GM12892 (cell line): ENCODE results near the gene NDOR1.

ENCODE experiments used
- DNase-seq: peaks from one replicate; pipeline ENCODE4 v3.0.0; 2011; ENCODE audit not compliant: insufficient read length
- FAIRE-seq: peaks from 2 replicates; lab custom pipeline; 2011; peaks lifted over from hg19 to GRCh38; lab: Jason Lieb, UNC
- POLR2A ChIP-seq: IDR thresholded peaks from 2 replicates; pipeline ENCODE4 v1.6.1; 2011; ENCODE audit warnings: low read depth, low read length, control low read depth
- POLR2AphosphoS5 ChIP-seq: IDR thresholded peaks from 2 replicates; pipeline ENCODE4 v1.6.1; 2011; ENCODE audit warnings: low read depth, low read length, control low read depth
- TAF1 ChIP-seq: IDR thresholded peaks from 2 replicates; pipeline ENCODE4 v1.6.1; 2011; ENCODE audit warnings: low read depth, mild to moderate bottlenecking, control low read depth, low read length, borderline replicate concordance

The NDOR1 gene

DNA sequence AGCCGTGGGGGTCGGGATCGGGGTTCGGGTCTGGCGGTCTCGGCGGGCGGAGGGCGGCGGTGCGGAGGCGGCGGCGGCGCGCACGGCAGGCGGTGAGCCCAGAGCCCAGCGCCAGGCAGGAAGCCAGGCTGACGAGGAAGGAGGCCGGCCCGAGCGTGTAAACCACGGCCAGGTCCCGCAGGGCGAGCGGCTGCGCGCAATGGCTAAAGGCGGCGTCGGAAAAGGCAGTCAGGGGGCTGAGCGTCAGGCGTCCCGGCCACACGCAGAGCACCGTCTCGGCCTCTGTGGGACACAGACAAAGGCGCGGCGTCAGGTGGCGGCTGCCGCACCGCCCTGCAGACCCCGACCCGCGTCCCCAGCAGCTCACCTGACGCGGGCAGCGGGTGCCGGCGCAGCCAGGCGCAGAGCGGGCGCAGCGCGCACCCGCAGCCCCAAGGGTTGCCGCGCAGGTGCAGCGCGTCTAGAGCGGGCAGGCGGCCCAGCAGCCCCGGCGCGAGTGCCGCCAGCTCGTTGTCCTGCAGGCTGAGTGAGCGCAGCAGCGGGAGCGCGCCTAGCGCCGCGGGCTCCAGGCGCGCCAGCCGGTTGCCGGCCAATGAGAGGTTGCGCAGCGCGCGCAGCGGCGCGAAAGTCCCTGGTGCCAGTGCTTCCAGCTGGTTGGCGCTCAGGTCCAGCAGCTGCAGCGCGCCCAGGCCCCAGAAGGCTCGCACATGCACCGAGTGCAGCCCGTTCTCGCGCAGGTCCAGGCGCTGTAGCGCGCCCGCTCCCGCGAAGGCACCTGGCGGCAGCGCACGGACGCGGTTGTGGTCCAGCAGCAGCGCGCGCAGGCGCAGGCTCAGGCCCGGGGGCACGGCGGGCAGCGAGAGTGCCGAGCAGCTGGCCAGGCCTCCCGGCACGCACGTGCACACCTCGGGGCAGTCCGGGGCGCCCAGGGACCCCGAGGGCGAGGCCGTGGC lies 36.3 kb upstream of the NDOR1 start:
- TF ChIP-seq POLR2A (no peak), TAF1 (no peak), POLR2AphosphoS5 (no peak)
- DNase-seq: peak; percentile 75

DNA sequence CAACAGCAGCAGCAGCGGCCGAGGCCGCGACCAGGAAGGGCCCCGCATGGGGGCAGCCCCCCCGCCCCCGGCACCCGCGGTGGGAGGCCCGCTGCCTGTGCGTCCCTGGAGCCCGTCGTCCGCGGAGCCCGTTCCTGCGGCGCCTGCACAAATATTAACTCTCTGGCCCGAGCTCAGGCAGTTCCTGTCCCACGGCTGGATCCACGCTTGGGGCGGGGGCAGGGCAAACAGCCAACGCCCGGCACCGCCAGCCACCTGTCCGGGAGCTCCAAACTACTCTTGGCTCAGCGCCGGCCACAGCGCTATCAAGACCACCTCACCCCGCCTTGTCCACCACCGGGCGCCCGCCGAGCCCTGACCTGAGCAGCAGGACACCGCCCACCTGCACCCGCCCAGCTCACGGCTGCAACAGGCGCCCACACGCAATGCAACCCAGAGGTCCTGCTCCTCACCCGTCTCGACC lies 35.6 kb upstream of the NDOR1 start, which contains the start of gene LRRC26:
TSS of gene LRRC26 (minus strand) at position 156 of the 463 bp plus-strand sequence. CDS start at position 48, 108 bp downstream.
- TF ChIP-seq POLR2AphosphoS5 (no peak), TAF1 (no peak), POLR2A (no peak)
- FAIRE-seq (no peak), DNase-seq (no peak)

More for the DNA sequence above, 36.3 kb upstream of the NDOR1 start:
- FAIRE-seq: peak; percentile 93

DNA sequence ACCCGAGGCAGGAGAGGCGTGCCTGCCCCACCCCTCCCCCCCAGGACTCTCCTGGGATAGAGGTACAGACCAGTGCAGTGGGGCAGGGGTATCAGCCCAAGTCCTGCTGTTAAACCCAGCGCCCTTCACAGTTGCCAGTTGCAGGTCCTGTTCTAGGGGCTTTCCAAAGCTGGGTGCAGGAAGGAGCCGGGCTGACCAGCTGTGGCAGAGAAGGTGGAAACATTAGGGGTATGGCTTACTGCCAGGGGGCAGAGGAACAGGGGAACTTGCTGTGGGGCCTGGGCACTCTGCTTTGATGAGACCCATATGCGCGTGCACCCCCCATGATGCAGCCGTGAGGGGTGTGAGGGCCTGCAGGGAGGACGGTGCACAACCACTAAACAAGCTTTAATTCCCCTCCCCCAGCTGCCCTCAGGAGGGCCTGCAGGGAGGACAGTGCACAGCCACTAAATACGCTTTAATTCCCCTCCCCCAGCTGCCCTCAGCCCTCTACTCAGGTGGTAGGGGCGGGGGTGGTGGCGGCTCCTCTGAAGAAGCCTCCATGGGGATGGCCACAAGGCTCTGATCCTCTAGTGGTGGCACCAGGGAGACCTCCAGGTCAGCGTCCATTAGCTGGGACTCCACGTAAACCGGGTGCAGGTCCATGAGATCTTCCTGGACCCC lies 34.9 kb upstream of the NDOR1 start:
- no peak for FAIRE-seq
- DNase-seq: no peak
- TF ChIP-seq POLR2AphosphoS5: no peak
- no peak for TF ChIP-seq TAF1
- TF ChIP-seq POLR2A: no peak

DNA sequence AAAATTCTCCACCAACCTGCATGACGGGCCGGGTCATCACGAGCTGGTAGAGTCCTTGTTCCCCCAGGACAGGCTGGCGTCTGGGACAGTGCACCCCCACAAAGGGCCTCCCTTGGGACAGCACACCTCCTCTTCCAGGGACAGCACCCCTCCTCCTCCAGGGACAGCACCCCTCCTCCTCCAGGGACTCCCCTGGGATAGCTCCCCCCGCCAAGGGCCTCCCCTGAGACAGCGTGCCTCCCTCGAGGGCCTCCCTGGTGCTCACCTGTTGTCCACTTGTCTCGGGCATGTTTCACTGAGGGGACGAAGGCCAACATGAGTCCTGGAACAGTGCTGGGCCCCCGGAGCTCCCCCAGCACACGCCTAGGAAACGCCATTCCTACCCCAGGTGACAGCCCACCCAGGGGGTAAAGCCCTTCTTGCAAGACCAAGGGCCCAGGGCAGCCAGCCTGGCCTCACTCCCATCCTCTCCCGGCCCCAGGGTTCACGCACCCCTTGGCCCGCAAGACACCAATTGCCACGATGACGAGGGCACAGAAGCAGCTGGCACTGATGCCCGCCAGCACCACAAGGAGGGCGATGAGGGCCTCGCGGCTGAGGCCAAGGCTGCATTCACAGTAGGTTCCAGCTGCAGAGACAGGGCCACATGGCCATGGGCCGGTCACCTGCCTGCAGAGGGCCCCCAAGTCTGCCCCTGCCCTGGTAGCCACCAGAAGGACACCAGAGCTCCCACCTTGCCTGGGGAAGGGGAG lies 34.2 kb upstream of the NDOR1 start:
- TF ChIP-seq POLR2AphosphoS5 (no peak), TAF1 (no peak), POLR2A (no peak)
- DNase-seq: no peak
- no peak for FAIRE-seq

DNA sequence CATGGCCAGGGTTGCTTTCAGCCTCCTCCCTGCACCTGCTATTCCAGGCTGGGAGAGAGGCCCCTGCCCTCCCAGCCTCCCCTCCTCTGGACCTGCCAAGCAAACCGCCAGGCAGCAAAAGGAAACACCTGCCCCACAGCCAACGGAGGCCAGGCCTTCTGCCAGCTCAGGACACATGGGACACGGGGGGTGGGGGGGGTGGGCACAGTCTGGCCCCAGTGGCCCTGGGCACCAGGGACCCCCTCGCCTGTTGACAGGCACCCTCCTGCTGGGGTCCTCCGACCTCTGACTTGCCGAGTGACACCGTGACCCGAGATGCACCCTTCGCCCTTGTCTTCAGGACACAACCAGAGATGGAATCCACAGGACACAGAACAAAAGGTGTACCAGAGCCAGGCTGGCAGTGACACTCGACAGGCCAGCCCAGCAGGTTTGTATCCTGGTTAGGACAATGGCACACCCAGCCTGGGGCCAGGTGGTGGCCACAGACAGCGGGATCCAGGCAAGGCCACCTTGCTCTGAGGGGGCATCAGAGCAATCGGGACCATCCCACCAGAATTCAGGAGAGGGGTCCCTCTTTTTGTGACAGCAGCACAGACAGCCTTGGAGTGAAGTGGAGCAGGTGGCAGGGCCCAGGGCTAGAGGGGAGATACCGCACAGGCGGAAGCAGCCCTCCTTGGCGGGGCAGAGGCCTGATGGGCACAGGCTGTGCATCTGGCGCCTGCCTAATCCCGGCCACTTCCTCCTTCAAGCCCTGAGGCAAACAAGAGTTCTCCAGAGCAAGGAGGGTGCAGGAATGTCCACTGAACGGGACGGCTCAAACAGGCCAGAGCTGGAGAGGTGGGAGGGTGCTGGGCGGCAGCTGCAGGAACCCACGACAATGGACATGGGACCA lies 32.4 kb upstream of the NDOR1 start:
- DNase-seq (no peak), FAIRE-seq (no peak)
- TF ChIP-seq POLR2A (no peak), TAF1 (no peak), POLR2AphosphoS5 (no peak)

DNA sequence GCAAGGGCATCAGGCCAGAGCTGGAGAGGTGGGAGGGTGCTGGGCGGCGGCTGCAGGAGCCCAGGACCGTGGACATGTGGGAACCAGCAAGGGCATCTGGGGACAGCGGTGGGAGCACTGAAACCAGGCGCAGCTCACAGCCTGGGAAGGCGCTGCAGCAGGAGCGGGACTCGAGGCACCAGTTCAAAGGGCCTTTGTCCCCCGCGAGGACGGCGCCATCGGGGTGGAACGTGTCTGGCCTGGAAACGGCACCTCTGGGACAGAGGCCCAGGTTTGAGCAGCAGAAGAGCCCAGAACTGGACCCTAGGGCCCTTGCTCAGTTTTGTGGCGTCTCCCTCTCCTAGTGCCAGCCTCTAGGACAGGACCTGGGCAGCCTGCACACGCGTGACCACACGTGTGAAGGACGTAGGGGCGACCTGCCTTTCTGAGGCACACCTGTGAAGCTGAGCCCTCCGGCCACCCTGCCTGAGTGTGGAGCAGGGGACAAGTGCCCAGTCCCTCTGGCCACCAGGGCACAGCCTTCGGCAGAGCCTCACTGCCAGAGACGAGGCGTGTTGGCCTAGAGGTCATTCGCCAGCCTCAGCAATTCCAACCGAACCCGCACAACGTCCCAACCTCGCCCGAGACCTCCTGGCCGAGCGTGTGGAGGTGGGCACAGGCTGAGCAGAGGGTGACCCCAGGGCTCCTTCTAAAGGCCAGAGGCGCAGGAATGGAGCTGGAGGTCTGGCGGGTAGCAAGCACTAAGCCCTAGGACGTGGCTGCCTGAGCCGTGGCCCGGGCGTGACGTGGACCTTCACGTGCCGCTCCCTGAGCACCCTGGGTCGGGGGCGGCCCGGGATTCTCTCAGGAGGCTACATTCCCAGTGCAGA lies 31.5 kb upstream of the NDOR1 start:
- no peak for FAIRE-seq
- DNase-seq: no peak
- no peak for TF ChIP-seq POLR2AphosphoS5
- TF ChIP-seq POLR2A: no peak
- TF ChIP-seq TAF1: no peak

DNA sequence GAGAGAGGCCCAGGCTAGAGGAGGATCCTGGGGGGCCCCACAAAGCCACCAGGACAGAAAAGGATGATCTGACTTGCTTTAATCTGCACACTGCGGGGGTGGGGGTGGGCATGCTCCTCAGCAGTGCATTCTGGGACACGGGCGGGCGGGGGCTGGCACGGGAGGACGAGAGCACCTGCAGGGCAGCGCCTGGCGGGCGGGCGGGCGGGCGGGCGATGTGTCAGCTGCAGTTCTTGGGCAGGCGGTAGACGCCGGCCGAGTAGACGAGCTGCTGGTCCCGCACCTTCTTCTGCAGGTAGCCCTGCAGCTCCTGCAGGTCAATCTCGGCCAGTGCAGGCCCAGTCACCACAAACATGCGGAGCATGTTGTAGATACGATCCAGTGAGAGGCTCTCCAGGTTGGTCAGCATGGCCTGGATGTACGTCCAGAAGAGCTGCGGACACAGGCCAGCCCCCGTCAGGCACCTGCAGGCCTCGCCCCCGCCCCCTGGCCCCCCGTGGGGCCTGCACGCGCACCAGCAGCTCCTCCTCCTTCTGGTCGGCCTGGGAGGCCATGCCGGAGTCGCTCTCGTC lies 30.7 kb upstream of the NDOR1 start:
- TF ChIP-seq POLR2AphosphoS5 (no peak), POLR2A (no peak), TAF1 (no peak)
- DNase-seq: no peak
- FAIRE-seq: no peak

DNA sequence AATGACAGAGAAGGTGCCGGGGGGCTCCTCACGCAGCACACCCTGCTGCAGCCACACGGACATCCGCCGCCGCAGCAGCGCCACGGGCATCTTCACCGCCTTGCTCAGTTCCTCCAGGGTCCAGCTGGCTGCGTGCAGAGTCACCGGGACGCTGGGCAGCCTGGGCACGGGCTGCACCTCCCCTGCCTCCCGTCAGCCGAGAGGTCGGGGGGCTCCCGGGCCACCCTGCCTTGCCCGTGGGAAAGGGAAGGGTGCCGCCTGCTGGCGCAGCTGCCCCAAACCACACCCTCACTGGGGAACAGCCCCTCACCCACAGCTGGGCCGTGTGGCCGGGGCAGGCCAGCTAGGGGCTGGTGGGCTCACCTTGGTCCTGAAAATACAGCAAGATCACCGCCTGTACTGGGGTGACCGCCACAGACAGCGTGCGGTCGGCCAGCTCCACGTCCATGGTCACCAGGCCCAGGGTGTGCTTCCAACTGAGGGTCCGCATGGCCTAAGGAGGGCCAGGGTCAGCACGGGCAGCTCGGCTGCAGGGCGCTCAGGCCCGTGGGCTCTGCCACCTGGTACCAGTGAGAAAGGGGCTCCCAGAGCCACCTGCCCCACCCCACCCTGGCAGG lies 30.0 kb upstream of the NDOR1 start:
- DNase-seq (no peak), FAIRE-seq (no peak)
- TF ChIP-seq TAF1 (no peak), POLR2AphosphoS5 (no peak), POLR2A (no peak; the same call in 1 of the 2 replicates)
